Measurements from ENCODE around the gene TSACC. TPM values are rescaled to one million over a fixed set of nuclear protein-coding genes. Genes with fewer than 3 reads are reported as not detected.

TSACC gene
- polyA plus RNA-seq, 1 donor: 1.2 TPM

- no peak for DNase-seq
These were observed 54.8 kb downstream of the TSACC start for GRCh38 chr1:156393095-156393494.

GRCh38 chr1:156394082-156394481 is 55.8 kb downstream of the TSACC start:
- DNase-seq: no peak

GRCh38 chr1:156394835-156395461 is 56.6 kb downstream of the TSACC start:
- no peak for DNase-seq

Other genes with a start within 250 kb of the TSACC start
- gene LMNA, start 223.8 kb upstream of the TSACC start, polyA plus RNA-seq (ENCODE audit: insufficient read length): 74.2 TPM
- 19.7 TPM for gene SEMA4A, start 184.9 kb upstream of the TSACC start, polyA plus RNA-seq (ENCODE audit: insufficient read length)
- 34.9 TPM for gene SLC25A44, start 144.4 kb upstream of the TSACC start, polyA plus RNA-seq (ENCODE audit: insufficient read length)
- 85.0 TPM for gene PMF1, start 125.5 kb upstream of the TSACC start, polyA plus RNA-seq (ENCODE audit: insufficient read length)
- gene BGLAP, start 96.3 kb upstream of the TSACC start, polyA plus RNA-seq (ENCODE audit: insufficient read length): 4.8 TPM
- gene PAQR6, start 90.5 kb upstream of the TSACC start, polyA plus RNA-seq (ENCODE audit: insufficient read length): 6.0 TPM
- gene SMG5, start 55.7 kb upstream of the TSACC start, polyA plus RNA-seq (ENCODE audit: insufficient read length): 63.4 TPM
- gene TMEM79, start 54.2 kb upstream of the TSACC start, polyA plus RNA-seq (ENCODE audit: insufficient read length): 5.9 TPM
- gene GLMP, start 42.8 kb upstream of the TSACC start, polyA plus RNA-seq (ENCODE audit: insufficient read length): 51.0 TPM
- gene VHLL, start 39.2 kb upstream of the TSACC start, polyA plus RNA-seq (ENCODE audit: insufficient read length): not detected
- 326 TPM for gene CCT3, start 234 bp upstream of the TSACC start, polyA plus RNA-seq (ENCODE audit: insufficient read length)
- gene RHBG, start 30.7 kb downstream of the TSACC start, polyA plus RNA-seq (ENCODE audit: insufficient read length): 16.0 TPM
- 22.5 TPM for gene MEF2D, start 162.2 kb downstream of the TSACC start, polyA plus RNA-seq (ENCODE audit: insufficient read length)
- gene IQGAP3, start 234.0 kb downstream of the TSACC start, polyA plus RNA-seq (ENCODE audit: insufficient read length): 22.8 TPM
- 1.6 TPM for gene TTC24, start 241.2 kb downstream of the TSACC start, polyA plus RNA-seq (ENCODE audit: insufficient read length)

Data from left kidney (tissue), 2 donors.